Sigmoid colon (tissue), 4 donors: ENCODE measurements around the gene C4BPA.

Source experiments
- EP300 ChIP-seq, 4 donors: sonication (generic); formaldehyde crosslinking; IDR thresholded peaks; one replicate each; pipeline ENCODE4 v1.6.1; 2017; ENCODE audit warnings: antibody characterized with exemption in 4 of 4
- POLR2A ChIP-seq, 2 donors: fragments of 450-650 bp; IDR thresholded peaks; one replicate each; pipeline ENCODE4 v1.6.1; 2016; ENCODE audit warnings: antibody characterized with exemption in 2 of 2, mild to moderate bottlenecking in 2 of 2, moderate library complexity in 2 of 2
- POLR2AphosphoS5 ChIP-seq, 4 donors: sonication (generic); formaldehyde crosslinking; IDR thresholded peaks; one replicate each; pipeline ENCODE4 v1.6.1; 2017; ENCODE audit warnings: antibody characterized with exemption in 4 of 4
- TF ChIP-seq, protein P1 (sequence below), 4 experiments: fragments of 450-650 bp in 3 of 4; fragments of 200-600 bp in 1 of 4; IDR thresholded peaks; one replicate each; pipeline ENCODE4 v1.5.1; 2016 to 2019; ENCODE audit warnings: antibody characterized with exemption in 4 of 4, mild to moderate bottlenecking in 3 of 4, moderate library complexity in 2 of 4

DNA sequence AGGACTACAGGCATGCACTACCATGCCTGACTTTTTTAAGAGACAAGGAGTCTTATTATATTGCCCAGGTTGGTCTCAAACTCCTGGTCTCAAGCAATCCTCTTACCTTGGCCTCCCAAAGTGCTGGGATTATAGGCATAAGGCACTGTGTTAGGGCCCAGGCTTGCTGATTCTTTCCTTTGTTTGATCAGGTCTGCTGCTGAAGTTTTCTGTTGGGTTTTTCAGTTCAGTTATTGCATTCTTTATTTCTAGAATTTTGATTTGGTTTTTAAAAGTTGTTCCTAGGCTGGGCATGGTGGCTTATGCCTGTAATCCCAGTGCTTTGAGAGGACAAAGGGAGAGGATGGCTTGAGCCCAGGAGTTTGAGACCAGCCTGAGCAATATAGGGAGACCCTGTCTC, 47.9 kb downstream of the C4BPA start:
- TF ChIP-seq, protein P1, sequence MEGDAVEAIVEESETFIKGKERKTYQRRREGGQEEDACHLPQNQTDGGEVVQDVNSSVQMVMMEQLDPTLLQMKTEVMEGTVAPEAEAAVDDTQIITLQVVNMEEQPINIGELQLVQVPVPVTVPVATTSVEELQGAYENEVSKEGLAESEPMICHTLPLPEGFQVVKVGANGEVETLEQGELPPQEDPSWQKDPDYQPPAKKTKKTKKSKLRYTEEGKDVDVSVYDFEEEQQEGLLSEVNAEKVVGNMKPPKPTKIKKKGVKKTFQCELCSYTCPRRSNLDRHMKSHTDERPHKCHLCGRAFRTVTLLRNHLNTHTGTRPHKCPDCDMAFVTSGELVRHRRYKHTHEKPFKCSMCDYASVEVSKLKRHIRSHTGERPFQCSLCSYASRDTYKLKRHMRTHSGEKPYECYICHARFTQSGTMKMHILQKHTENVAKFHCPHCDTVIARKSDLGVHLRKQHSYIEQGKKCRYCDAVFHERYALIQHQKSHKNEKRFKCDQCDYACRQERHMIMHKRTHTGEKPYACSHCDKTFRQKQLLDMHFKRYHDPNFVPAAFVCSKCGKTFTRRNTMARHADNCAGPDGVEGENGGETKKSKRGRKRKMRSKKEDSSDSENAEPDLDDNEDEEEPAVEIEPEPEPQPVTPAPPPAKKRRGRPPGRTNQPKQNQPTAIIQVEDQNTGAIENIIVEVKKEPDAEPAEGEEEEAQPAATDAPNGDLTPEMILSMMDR (IDR thresholded peaks at IDR 0.05): no peak
- TF ChIP-seq POLR2A (IDR thresholded peaks at IDR 0.05) (no peak), POLR2AphosphoS5 (IDR thresholded peaks at IDR 0.05) (no peak), EP300 (IDR thresholded peaks at IDR 0.05) (no peak)
